ENCODE measurements around the gene IRF5.
"Not testable (repeated sequence)": the region's sequence is repeated elsewhere in the genome, so short reads cannot be mapped to it uniquely, and the experiment has no call there.

Gene IRF5

DNA sequence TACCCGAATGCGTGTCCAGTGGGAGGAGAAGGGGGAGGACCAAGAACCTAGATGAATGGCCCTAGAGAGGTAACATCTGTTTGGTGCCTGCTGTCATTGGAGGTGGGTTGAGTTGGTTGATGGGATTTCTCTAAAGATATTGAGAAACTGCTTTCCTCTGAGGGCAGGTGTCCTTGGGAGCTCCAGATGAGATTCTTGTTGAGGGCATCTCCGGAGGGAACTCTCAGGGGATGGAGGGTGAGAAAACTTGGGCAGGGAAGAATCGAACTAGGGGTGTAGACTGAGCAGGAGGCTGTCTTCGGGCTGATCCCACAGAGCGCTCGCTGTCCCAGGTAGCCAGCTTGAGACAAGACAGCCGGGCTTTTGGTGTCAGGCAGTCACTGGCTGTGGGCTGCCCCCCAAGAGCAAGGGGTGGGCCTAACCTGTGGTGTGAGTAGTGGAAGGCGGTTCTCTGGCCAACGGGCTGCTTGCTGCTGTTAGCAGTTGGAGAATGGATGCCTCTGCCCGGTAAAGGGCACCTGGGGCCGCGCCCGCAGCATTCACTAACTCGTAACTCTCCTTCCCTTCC lies 3.7 kb downstream of the IRF5 start:
- TF ChIP-seq, protein P1, sequence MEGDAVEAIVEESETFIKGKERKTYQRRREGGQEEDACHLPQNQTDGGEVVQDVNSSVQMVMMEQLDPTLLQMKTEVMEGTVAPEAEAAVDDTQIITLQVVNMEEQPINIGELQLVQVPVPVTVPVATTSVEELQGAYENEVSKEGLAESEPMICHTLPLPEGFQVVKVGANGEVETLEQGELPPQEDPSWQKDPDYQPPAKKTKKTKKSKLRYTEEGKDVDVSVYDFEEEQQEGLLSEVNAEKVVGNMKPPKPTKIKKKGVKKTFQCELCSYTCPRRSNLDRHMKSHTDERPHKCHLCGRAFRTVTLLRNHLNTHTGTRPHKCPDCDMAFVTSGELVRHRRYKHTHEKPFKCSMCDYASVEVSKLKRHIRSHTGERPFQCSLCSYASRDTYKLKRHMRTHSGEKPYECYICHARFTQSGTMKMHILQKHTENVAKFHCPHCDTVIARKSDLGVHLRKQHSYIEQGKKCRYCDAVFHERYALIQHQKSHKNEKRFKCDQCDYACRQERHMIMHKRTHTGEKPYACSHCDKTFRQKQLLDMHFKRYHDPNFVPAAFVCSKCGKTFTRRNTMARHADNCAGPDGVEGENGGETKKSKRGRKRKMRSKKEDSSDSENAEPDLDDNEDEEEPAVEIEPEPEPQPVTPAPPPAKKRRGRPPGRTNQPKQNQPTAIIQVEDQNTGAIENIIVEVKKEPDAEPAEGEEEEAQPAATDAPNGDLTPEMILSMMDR (conservative IDR thresholded peaks at IDR 0.05): no peak
- H3K27ac ChIP-seq: no peak overlapping the region

DNA sequence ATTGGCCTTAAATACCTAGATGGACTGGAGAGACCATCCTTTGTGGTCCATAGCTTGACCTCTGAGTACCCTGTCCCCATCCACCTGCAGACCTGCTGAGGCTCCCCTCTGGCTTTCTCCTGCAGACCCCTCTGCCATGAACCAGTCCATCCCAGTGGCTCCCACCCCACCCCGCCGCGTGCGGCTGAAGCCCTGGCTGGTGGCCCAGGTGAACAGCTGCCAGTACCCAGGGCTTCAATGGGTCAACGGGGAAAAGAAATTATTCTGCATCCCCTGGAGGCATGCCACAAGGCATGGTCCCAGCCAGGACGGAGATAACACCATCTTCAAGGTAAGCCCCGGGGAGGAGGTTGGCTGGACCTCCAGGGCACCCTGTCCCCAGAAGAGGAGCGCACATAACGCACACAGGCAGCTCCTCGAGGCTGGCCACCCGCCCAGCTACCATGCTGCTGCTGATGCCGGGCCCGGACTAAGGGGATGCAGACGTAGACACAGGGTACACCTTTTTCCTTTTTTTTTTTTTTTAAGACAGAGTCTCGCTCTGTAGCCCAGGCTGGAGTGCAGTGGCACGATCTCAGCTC lies 4.3 kb downstream of the IRF5 start:
- TF ChIP-seq, protein P1 (conservative IDR thresholded peaks at IDR 0.05): no peak

DNA sequence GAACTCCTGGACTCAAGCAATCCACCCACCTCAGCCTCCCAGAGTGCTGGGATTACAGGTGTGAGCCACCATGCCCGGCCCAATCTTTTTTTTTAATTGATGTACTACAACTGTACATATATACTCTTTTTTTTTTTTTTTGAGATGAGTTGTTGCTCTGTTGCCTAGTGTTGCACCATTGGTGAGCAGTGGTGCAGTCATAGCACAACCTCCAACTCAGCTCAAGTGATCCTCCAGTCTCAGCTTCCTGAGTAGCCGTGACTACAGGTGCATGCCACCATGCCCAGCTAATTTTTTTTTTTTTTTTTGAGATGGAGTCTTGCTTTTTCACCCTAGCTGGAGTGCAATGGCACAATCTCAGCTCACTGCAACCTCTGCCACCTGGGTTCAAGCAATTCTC lies 5.5 kb downstream of the IRF5 start:
- not testable (repeated sequence) for H3K27ac ChIP-seq

More for the DNA sequence above, 4.3 kb downstream of the IRF5 start:
- no peak overlapping the region for H3K27ac ChIP-seq

DNA sequence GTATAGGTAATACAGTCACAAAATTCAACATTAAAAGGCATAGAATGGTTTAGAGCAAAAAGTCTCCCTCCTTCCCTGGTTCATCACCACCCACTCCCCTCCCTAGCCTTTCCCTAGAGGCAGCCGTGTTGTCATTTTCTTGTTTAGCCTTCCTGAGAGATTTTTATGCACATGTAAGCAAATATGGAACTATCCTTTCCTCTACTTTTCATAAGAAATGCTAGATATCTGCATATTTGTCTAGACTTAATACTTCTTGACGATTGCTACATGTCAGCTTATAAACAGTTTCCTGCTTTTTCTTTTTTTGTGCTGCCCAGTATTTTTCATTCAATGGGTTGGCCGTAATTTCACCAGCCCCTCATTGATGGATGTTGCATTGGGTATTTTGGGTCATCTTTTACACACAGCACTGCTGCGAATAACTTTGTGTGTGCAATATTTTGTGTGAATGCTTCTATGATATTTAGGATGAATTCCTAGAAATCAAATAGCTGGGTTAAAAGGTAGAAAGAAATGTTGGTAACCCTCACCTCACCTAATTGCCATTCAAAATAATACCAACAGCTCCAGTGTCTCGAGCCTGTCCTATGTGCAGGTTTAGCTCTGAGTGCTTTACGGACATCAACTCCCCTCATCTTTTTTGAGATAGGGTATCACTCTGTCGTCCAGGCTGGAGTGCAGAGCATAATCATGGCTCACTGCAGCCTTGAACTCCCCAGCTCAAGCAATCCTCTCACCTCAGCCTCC lies 6.9 kb downstream of the IRF5 start:
- no peak overlapping the region for H3K27ac ChIP-seq
- TF ChIP-seq, protein P1 (conservative IDR thresholded peaks at IDR 0.05): no peak

DNA sequence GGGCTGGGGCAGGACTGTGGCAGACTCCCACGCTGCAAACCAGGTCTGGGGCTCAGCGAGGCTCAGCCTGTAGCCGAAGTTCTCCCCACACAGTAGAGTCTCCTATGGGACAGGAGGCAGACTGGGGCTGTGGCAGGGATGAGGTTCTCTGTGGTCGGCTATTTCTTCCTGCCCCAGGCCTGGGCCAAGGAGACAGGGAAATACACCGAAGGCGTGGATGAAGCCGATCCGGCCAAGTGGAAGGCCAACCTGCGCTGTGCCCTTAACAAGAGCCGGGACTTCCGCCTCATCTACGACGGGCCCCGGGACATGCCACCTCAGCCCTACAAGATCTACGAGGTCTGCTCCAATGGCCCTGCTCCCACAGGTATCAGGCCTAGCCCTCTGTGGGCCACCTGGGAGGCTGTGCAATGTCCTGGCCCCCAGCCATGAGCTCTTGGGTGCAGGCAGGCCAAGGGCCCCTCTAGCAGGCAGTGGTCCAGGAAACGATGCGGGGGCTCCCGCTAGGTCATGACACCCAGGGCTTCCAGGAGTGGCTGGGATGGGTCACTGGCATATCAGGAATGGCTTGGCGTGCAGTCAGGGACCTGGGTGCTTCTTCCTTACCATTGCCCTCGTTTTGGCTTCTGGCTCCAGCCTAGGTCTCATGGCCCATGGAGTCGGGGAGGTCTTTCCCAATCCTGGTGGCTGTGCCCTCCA lies 8.1 kb downstream of the IRF5 start:
- no peak overlapping the region for H3K27ac ChIP-seq
- TF ChIP-seq, protein P1 (conservative IDR thresholded peaks at IDR 0.05): no peak

DNA sequence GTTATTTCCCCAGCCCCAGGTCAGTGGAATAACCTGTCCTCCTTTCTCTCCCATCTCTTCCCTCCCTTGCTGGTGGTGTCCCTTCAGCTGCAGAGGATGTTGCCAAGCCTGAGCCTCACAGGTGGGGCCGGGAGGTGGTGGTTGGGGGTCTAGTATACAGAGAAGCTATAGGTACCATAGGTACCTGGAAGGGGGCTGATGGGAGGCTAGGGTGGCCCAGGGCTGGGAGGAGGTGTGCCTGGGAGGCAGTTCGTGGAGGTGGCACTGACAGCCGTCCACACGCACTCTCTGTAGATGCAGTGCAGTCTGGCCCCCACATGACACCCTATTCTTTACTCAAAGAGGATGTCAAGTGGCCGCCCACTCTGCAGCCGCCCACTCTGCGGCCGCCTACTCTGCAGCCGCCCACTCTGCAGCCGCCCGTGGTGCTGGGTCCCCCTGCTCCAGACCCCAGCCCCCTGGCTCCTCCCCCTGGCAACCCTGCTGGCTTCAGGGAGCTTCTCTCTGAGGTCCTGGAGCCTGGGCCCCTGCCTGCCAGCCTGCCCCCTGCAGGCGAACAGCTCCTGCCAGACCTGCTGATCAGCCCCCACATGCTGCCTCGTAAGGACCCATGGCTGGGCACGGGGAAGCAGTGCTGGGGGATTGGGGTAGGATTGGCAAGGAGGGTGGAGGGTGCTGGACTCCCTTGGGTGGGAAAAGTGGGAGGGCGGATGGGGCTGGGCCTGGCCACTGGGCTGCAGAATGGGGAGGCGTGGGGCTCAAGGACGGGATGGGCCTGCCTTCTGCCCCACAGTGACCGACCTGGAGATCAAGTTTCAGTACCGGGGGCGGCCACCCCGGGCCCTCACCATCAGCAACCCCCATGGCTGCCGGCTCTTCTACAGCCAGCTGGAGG lies 9.5 kb downstream of the IRF5 start:
- no peak overlapping the region for H3K27ac ChIP-seq
- TF ChIP-seq, protein P1 (conservative IDR thresholded peaks at IDR 0.05): no peak; the same call in 1 of the 2 replicates

DNA sequence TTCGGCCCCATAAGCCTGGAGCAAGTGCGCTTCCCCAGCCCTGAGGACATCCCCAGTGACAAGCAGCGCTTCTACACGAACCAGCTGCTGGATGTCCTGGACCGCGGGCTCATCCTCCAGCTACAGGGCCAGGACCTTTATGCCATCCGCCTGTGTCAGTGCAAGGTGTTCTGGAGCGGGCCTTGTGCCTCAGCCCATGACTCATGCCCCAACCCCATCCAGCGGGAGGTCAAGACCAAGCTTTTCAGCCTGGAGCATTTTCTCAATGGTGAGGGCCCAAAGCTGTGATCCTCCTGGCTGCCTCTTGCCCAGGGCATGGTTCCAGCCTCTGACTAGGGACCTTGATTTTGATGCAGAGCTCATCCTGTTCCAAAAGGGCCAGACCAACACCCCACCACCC lies 10.1 kb downstream of the IRF5 start:
- no peak overlapping the region for H3K27ac ChIP-seq
- TF ChIP-seq, protein P1 (conservative IDR thresholded peaks at IDR 0.05): no peak

Measured in VCaP (cell line).